Tibial nerve (tissue), 4 donors: ENCODE data around the gene CAB39L. TPM values are rescaled to one million over a fixed set of nuclear protein-coding genes. Genes with fewer than 3 reads are reported as not detected.

Experiments used
- DNase-seq, 2 donors: peaks; one replicate each; pipeline ENCODE4 v3.0.0-alpha.2; 2019; ENCODE audit warnings: low spot score in 2 of 2
- H3K27ac ChIP-seq, 4 donors: fragments of 200-600 bp; sonication (generic) in 3 of 4; one replicate each; pipeline ENCODE4 v1.5.1; 2017 to 2019; ENCODE audit warnings: mild to moderate bottlenecking in 1 of 4
- H3K27me3 ChIP-seq, 2 donors: fragments of 200-600 bp; sonication (generic) in 1 of 2; one replicate each; pipeline versions ENCODE4 v1.5.1 to v1.6.0; 2017 to 2019
- H3K36me3 ChIP-seq, 3 donors: fragments of 200-600 bp; sonication (generic); one replicate each; pipeline ENCODE4 v1.5.1; 2018 to 2019
- H3K4me1 ChIP-seq, 4 donors: fragments of 200-600 bp; sonication (generic) in 3 of 4; one replicate each; pipeline ENCODE4 v1.5.1; 2017 to 2019
- H3K4me3 ChIP-seq, 4 donors: fragments of 200-600 bp; sonication (generic) in 3 of 4; one replicate each; pipeline ENCODE4 v1.5.1; 2017 to 2019; ENCODE audit warnings: mild to moderate bottlenecking in 1 of 4, moderate library complexity in 1 of 4
- H3K9me3 ChIP-seq, 4 donors: fragments of 200-600 bp; sonication (generic) in 3 of 4; one replicate each; pipeline ENCODE4 v1.5.1; 2017 to 2019
- EP300 ChIP-seq, 2 donors: sonication (generic); formaldehyde crosslinking; IDR thresholded peaks; one replicate each; pipeline ENCODE4 v1.6.1; 2017; ENCODE audit warnings: antibody characterized with exemption in 2 of 2, mild to moderate bottlenecking in 1 of 2
- POLR2A ChIP-seq, 2 donors: fragments of 450-650 bp; IDR thresholded peaks; one replicate each; pipeline ENCODE4 v1.6.1; 2017; ENCODE audit warnings: antibody characterized with exemption in 2 of 2, mild to moderate bottlenecking in 2 of 2, moderate library complexity in 2 of 2
- WGBS, 2 donors: methylation state at CpG; one replicate each; pipeline ENCODE4 v1.1.5; 2018; 5-methylcytosine and 5-hydroxymethylcytosine counted together
- total RNA-seq, 4 donors: library from RNA; depleted of rRNA; stranded (reverse); fragments of >200 nt; gene quantifications; one replicate each; pipeline ENCODE4 v1.1.0, GENCODE V29; 2016
- TF ChIP-seq, protein P1 (sequence below), 5 experiments: fragments of 200-600 bp in 3 of 5; fragments of 450-650 bp in 2 of 5; sonication (generic) in 3 of 5; IDR thresholded peaks; one replicate each; pipeline ENCODE4 v1.5.1; 2016 to 2019; ENCODE audit warnings: antibody characterized with exemption in 5 of 5, mild to moderate bottlenecking in 3 of 5, moderate library complexity in 2 of 5

CAB39L gene
- total RNA-seq, 4 donors from 2014 or later, result 89.4 to 152 (median 107) TPM

GRCh38 chr13:49450105-49450819 lies 6.4 kb upstream of the CAB39L start:
- no peaks in the 10 kb centered on the region for H3K9me3 ChIP-seq
- peaks cover 0 to 19% (median 0%) of the 10 kb centered on the region in 3 donors for H3K36me3 ChIP-seq
- no peaks in the 10 kb centered on the region for H3K27me3 ChIP-seq
- H3K27ac ChIP-seq, result peak overlapping the region in 1 of 4 donors; percentile 5
- peaks cover 0 to 55% (median 17%) of the 10 kb centered on the region in 4 donors for H3K4me1 ChIP-seq
- no peak for TF ChIP-seq EP300 (IDR thresholded peaks at IDR 0.05)
- TF ChIP-seq, protein P1, sequence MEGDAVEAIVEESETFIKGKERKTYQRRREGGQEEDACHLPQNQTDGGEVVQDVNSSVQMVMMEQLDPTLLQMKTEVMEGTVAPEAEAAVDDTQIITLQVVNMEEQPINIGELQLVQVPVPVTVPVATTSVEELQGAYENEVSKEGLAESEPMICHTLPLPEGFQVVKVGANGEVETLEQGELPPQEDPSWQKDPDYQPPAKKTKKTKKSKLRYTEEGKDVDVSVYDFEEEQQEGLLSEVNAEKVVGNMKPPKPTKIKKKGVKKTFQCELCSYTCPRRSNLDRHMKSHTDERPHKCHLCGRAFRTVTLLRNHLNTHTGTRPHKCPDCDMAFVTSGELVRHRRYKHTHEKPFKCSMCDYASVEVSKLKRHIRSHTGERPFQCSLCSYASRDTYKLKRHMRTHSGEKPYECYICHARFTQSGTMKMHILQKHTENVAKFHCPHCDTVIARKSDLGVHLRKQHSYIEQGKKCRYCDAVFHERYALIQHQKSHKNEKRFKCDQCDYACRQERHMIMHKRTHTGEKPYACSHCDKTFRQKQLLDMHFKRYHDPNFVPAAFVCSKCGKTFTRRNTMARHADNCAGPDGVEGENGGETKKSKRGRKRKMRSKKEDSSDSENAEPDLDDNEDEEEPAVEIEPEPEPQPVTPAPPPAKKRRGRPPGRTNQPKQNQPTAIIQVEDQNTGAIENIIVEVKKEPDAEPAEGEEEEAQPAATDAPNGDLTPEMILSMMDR (IDR thresholded peaks at IDR 0.05), result no peak
- WGBS, 2 donors, result 86% methylated on average over 3 of the region's 3 CpGs
- no peak for DNase-seq
- no peak overlapping the region for H3K4me3 ChIP-seq

DNA sequence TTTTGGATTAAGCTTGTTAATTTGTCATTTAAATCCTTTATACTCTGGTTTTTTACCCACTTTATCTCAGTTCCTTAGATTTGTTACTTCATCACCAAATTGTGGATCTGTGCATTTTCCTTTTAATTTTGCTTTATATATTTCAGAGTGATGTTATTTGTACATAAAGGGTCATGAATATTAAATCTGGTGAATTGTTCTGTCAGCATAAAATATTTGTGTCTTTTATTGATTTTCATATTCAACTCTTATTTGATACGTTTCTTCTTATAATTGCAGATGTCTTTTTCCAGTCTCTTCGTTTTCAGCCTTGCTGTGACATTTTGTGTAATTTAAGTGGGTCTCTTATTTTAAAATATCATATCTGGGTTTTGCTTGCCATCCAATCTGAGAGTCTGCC lies 4.9 kb upstream of the CAB39L start:
- DNase-seq, result no peak
- H3K27ac ChIP-seq, result no peak overlapping the region
- H3K36me3 ChIP-seq, result peaks cover 0 to 19% (median 0%) of the 10 kb centered on the region in 3 donors
- 82 to 95% methylated on average over 2 of the region's 2 CpGs for WGBS, 2 donors
- peaks cover 0 to 46% (median 18%) of the 10 kb centered on the region in 4 donors for H3K4me1 ChIP-seq
- H3K9me3 ChIP-seq, result no peaks in the 10 kb centered on the region
- no peak overlapping the region for H3K4me3 ChIP-seq
- TF ChIP-seq, protein P1 (IDR thresholded peaks at IDR 0.05), result no peak
- TF ChIP-seq EP300 (IDR thresholded peaks at IDR 0.05) (no peak), POLR2A (IDR thresholded peaks at IDR 0.05) (no peak)
- no peaks in the 10 kb centered on the region for H3K27me3 ChIP-seq

GRCh38 chr13:49446473-49446872 lies 2.6 kb upstream of the CAB39L start:
- TF ChIP-seq EP300 (IDR thresholded peaks at IDR 0.05) (no peak), POLR2A (IDR thresholded peaks at IDR 0.05) (no peak)
- TF ChIP-seq, protein P1 (IDR thresholded peaks at IDR 0.05), result no peak
- Histone ChIP-seq H3K27me3 (no peaks in the 10 kb centered on the region), H3K4me1 (peaks cover 0 to 52% (median 21%) of the 10 kb centered on the region in 4 donors), H3K27ac (peak overlapping the region in 2 of 4 donors; percentile 99), H3K4me3 (no peak overlapping the region), H3K36me3 (peaks cover 0 to 11% (median 0%) of the 10 kb centered on the region in 3 donors), H3K9me3 (no peaks in the 10 kb centered on the region)
- no peak for DNase-seq

DNA sequence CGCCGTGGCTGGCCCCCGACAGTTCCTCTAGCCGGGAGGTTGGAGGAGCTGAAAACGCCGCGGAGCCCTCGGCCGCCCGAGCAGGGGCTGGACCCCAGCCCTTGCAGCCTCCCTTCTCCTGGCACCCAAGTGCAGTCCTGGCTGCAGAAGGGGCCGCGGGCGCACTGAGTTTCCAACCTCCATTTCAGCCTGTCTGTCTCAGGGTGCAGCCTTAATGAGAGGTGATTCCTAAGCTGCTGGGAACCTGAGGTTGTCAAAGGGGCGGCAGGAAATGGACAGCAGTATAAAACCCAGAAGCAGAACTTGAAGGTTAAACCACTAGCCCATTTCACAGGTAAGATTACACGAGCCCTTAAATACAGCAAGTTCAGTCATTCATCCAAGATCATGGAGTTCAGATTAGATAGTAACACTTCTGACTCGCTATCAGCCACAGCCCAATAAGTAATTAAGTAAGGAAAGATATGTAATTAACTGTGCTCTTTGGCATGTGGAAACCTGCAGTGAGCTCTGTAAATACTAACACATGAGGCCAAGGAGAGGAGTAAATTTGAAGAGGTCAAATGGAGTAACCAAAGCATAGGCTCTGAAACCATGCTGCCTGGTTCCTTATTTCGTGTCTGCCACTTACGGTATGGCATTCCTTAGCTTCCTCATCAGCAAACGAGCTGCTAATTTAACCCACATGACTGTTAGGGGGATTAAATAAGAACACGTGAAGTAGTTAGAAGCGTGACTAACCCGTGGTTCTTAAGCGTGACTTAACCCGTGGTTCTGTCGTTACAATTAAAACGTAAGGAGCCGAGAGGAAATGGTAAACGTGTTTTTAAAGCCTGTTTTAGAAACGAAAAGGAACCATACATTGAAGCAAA lies 896 bp upstream of the CAB39L start:
- 2% methylated on average over 16 to 29 of the region's 29 CpGs for WGBS, 2 donors
- DNase-seq, result peak in 1 of 2 donors; percentile 73
- Histone ChIP-seq H3K27ac (peak overlapping the region; percentile 85 to 99 (median 96)), H3K27me3 (no peaks in the 10 kb centered on the region), H3K4me1 (peaks cover 0 to 46% (median 21%) of the 10 kb centered on the region in 4 donors), H3K36me3 (peaks cover 0 to 7% (median 0%) of the 10 kb centered on the region in 3 donors), H3K9me3 (no peaks in the 10 kb centered on the region), H3K4me3 (peak overlapping the region; percentile 51 to 93 (median 76))
- TF ChIP-seq, protein P1 (IDR thresholded peaks at IDR 0.05), result no peak
- TF ChIP-seq POLR2A (IDR thresholded peaks at IDR 0.05), result peak in 1 of 2 donors; percentile 50
- peak; percentile 85 to 90 for TF ChIP-seq EP300 (IDR thresholded peaks at IDR 0.05)

DNA sequence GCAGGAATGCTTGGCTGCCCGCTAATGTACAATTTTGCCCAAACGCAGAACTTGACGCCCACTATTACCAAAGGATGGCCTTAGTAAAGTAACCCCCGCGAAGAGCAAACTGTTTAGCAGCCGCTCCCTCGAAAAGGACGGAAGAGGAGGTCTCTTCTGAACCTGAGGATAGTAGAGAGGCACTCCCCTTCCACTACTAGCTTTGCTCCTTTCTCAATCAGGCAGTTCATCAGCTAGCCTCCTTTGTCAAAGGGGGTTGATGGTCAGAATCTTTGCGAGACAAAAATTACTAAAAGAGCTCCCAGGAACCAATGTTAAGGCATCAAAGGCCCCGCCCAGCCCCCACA lies 534 bp downstream of the CAB39L start:
- H3K27me3 ChIP-seq, result no peaks in the 10 kb centered on the region
- peaks cover 0 to 41% (median 21%) of the 10 kb centered on the region in 4 donors for H3K4me1 ChIP-seq
- no peaks in the 10 kb centered on the region for H3K9me3 ChIP-seq
- WGBS, 2 donors, result 4 to 10% methylated on average over 10 of the region's 10 CpGs
- no peaks in the 10 kb centered on the region for H3K36me3 ChIP-seq
- peak overlapping the region; percentile 51 to 93 (median 81) for H3K4me3 ChIP-seq
- H3K27ac ChIP-seq, result peak overlapping the region; percentile 85 to 99 (median 96)
- TF ChIP-seq EP300 (IDR thresholded peaks at IDR 0.05) (no peak), POLR2A (IDR thresholded peaks at IDR 0.05) (no peak)
- TF ChIP-seq, protein P1 (IDR thresholded peaks at IDR 0.05), result no peak
- DNase-seq, result no peak
